Cerebellar cortex (tissue), 1 donor: ENCODE measurements around the gene CRTC1.

ENCODE experiments used
- DNase-seq: peaks from one replicate; pipeline ENCODE4 v3.0.0-alpha.2; 2015; ENCODE audit warnings: low spot score

CRTC1 gene

GRCh38 chr19:18651733-18652132, 31.7 kb upstream of the CRTC1 start:
- no peak for DNase-seq

- no peak for DNase-seq
Observed at GRCh38 chr19:18653853-18654252, 29.6 kb upstream of the CRTC1 start.

DNA sequence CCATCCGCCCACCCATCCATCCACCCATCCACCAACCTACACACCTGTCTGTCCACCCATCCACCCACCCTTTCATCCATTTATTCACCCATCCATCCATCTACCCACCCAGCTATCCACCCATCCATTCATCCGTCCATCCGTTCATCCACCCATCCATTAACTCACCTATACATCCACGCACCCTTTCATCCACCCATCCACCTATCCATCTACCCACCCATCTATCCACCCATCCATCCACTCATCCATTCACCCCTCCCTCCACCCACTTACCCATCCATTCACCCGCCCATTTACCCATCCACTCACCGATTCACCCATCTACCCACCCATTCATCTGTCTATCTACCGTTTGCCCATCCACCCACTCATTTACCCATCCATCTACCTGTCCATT, 29.0 kb upstream of the CRTC1 start:
- DNase-seq: no peak

DNA sequence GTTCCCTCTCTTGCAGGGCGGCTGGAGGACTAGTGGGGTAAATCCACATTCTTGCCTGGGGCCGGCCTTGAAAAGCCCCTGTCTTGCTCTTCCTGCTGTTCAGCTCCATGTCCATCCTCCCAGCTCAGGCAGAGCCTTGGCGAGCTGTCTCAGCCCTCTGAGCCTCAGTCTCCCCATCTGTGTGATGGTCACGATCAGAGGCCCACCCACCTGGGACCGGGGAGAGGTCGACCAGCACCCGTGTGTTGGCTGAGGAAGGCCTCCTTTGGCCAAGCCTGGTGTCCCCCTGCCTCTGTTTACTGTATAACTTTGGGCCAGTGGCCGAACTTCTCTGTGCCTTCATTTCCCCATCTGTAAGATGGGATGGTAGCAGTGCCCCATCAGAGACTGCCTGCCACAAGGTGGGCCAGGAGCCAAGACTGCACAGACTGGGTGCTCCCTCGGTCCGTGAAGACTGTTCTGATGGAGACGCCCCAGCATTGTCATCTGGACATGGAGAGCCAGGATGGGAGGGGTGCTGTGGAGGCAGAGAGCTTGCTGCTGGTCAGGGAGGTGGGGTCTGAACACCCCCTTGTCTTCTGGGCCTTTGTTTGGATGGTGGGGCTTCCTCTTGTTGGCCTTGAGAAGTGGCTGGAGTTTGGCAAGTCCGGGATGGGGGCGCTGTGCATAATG, 28.2 kb upstream of the CRTC1 start:
- no peak for DNase-seq

- no peak for DNase-seq
Observed at GRCh38 chr19:18656337-18657086, 27.0 kb upstream of the CRTC1 start.

GRCh38 chr19:18657590-18658365, 25.7 kb upstream of the CRTC1 start:
- DNase-seq: no peak

- no peak for DNase-seq
Observed at GRCh38 chr19:18658366-18658855, 25.1 kb upstream of the CRTC1 start.

DNA sequence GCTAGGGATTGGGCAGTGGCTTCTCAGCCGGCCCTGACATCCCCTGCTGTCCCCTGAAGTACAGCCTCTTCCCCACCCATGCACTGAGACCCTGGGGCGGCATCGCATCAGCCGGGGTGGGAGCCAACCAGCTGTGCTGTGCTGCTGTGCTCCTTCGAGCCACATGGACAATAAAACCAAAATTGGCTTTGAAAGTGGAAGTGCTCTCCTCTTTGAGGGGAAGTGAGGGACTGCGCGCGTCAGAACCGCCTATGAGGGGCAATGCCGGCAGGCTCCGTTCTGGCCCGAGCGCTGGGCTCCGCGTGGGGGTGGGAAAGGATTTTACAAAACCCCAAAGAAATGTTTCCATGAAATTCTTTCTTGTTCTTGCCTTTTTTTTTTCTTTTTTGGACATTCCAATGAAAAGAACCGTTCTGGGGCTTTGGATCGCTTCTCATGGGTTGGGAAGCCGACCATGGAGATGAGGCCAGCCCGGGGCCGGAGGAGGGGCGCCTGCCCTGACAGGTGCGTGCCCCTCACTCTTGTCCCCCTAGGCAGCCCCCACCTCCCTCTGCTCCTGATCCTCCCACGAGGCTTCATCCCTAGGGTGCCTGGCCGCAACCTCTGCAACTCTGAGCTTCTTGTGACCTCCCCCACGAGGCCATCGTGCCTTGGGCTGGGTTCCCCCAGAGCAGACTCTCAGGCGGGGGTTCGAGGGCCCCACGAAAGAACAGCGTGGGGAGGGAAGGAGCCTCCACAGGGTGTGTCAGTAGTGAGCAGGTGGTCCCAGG, 24.0 kb upstream of the CRTC1 start:
- no peak for DNase-seq

- no peak for DNase-seq
Observed at GRCh38 chr19:18660051-18660910, 23.2 kb upstream of the CRTC1 start.

DNA sequence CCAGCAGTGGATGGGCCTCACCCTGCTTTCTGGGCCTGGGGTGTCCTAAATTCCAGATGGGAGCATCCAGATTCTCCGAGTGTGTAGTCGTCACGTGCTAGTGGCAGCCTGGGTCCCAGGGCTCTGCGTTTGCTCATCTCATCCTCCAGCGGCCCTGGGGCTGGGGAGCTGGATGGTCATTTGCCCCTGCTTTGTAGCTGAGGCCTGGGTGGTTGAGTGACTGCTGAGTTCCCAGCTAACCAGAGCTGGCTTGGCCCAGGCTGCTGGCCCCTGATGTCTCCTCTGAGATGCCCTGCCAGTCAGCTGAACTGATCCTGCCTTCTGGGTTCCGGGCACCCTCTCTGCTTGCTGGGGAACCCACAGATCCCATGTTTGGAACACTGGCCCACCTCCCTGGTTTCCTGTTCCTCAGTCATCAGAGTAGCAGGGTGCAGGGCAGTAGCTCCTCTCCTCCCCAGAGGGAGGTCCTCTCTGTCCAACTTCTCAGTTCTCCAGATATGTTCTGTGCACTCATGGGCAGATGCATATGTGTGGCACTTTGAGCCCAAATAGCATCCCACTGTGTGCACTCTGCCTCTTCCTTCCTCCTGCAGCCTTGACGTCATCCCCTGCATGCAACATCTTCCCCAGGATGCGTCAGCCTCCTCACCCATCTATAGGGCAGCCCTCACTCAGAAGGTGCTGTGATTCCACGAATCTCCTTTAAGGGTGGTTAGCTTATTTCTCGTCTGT, 22.4 kb upstream of the CRTC1 start:
- DNase-seq: no peak

DNA sequence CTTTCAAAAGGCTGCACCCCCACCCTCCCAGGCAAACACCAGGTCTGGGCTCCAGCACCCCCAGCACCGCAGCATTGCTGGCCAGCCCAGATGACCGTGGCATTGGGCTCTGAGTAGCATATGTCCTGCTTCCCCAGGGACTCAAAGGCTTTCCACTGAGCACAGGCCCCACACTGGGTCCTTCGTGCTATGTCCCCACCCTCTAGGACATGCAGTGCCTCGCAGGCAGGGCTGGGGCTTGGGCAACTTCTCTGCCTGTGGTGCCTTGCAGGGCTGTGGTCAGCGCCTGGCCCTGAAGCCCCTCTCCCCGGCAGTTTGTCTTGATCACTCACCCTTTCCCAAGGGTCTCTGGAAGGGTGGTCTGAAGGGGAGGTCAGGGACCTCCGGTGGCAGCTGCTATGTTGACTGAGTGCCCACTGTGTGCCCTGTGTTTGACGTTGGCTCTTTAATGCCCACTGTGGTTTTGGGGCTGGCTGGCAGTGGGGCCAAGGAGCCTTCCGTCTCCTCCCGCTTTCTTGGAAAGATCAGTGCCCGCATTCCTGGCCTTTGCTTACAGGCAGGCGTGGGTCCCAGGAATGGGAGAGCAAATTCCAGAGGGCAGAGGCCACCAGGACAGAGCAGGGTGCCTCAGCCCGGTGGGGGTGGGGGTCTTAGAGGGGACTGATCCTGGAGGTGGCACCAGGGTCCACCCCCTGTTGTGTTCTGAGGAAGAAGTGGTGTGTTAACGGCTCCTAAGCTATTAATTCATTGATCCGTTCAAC, 20.3 kb upstream of the CRTC1 start:
- no peak for DNase-seq

DNA sequence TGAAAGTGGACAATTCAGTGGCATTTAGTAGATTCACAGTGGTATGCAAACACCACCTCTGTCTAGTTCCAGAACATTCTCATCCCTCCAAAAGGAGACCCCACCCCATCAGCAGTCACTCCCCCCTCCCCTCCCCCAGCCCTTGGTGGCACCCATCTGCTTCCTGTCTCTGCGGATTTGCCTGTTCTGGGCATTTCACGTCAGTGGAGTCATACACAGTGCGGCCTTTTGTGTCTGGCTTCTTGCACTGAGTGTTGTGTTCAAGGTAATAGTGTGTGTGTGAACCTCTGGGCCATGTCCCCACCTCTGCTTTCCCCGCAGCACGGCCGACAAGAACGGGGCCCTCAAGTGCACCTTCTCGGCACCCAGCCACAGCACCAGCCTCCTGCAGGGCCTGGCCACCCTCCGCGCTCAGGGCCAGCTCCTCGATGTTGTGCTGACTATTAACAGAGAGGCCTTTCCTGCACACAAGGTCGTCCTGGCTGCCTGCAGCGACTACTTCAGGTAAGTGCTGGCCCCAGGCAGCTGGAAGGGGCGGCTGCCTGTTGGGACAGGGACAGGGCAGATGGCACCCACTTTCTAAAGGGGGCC, 19.4 kb upstream of the CRTC1 start:
- no peak for DNase-seq

DNA sequence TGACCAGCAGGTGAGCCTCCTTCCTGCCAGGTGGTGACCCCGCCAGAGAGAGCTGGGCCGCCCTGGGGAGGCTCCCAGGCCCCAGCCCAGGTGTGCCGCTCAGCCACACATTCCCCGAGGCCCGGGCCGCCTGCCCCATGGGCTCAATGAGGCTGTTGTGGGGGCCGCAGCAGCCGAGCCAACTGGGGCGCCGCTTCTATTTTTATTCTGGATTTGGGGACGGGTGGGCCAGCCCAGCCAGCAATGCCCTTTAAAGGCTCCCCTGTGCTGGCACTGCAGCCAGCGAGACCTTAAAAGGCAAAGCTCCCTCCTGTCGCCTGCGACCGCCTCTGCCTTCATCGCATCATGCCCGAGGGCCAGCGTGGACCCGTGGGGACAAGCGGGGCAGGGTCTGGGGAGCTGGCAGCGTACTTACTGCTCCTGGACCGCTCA, 17.7 kb upstream of the CRTC1 start:
- DNase-seq: no peak

GRCh38 chr19:18666317-18666716, 17.2 kb upstream of the CRTC1 start:
- no peak for DNase-seq

- DNase-seq: no peak
Observed at GRCh38 chr19:18666784-18667183, 16.7 kb upstream of the CRTC1 start.

- DNase-seq: no peak
Observed at GRCh38 chr19:18667531-18668251, 15.8 kb upstream of the CRTC1 start.

DNA sequence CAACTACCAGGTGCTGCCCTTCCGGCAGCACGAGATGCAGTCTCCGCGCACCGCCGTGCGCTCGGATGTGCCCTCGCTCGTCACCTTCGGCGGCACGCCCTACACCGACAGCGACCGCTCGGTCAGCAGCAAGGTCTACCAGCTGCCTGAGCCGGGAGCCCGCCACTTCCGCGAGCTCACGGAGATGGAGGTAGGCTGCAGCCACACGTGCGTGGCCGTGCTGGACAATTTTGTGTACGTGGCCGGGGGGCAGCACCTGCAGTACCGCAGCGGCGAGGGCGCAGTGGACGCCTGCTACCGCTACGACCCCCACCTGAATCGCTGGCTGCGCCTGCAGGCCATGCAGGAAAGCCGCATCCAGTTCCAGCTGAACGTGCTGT, 15.2 kb upstream of the CRTC1 start:
- no peak for DNase-seq

DNA sequence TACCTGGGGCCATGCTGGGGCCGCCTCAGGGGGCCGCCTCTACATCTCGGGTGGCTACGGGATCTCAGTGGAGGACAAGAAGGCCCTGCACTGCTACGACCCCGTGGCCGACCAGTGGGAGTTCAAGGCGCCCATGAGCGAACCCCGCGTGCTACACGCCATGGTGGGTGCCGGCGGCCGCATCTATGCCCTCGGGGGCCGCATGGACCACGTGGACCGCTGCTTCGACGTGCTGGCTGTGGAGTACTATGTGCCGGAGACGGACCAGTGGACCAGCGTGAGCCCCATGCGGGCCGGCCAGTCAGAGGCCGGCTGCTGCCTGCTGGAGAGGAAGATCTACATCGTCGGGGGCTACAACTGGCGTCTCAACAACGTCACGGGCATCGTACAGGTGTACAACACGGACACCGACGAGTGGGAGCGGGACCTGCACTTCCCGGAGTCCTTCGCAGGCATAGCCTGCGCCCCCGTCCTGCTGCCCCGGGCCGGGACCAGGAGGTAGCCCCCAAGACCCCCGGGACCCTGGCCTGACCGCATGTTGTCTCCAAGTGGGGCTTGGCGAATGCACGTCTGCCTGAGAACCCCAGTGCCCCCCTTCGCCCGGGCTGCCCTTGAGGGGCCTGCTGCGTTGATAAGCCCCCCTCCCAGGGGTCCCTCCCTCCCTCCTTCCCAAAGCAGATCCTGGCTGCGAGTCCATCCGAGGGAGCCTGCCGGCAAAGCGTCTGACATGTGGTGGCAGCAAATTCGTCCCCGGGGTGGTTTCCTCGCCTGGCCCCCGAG, 14.5 kb upstream of the CRTC1 start:
- DNase-seq: no peak
